Ureter (tissue), 1 donor: ENCODE data around the gene GAN. TPM values are rescaled to one million over a fixed set of nuclear protein-coding genes. Genes with fewer than 3 reads are reported as not detected.
"Not testable (repeated sequence)": the region's sequence is repeated elsewhere in the genome, so short reads cannot be mapped to it uniquely, and the experiment has no call there.

Source experiments
- DNase-seq: peaks from one replicate; pipeline ENCODE4 v3.0.0-alpha.2; 2020; ENCODE audit warnings: low spot score
- total RNA-seq: library from RNA; stranded (reverse); gene quantifications from one replicate; pipeline ENCODE4 v1.2.4, GENCODE V29; 2023
- donor health status: DM: yes; HTN: yes; CAD: no.

Gene GAN
- total RNA-seq, 1 donor from 2014 or later, result 16.9 TPM

DNA sequence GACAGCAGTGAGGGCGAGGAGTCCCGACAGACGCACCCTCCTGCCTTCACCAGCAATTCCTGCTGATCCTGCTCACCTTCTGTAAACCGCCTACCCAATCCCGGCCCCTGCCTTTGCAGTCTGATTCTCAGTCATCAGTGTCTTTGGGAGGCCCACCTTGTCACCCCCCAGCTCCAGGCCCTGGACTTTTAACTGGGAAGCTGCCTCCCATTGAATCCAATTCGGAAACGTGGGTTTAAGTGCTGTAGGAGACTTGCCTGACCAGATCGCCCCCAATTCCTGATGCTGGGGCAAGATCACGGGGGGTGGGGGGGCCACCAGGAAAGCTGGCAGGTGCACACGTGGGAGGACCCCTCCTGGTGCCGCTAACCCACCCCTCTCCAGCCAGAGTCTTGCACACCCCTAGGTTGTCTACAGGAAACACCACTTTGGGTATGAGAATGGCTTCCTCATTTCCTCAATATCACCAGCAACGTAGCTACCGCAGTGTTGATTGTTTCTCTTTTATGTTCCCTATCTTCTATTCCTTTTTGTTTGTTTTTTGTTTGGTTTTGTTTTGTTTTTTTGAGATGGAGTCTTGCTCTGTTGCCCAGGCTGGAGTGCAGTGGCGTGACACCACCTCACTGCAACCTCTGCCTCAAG is 83.2 kb downstream of the GAN start:
- DNase-seq, result no peak

DNA sequence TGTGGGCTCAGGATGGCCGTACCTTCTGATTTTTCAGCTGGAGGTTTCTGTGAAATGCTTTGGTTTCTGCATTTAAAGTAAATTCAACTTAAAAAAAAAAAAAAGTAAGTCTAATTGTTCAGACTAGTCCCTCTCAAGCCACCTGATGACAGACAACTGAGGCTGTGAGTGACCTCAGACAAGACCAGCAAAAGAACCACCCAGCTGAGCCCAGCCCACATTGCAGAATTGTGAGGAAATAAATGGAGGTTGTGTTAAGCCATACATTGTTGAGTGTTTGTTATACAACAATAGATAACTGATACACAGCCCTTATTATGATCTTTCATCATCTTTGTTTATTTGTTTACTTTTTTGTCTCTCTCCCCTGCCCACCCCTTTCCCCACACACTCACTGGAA is 85.1 kb downstream of the GAN start:
- no peak for DNase-seq

GRCh38 chr16:81401035-81401950 is 86.5 kb downstream of the GAN start:
- no peak for DNase-seq

GRCh38 chr16:81403208-81403600 is 88.4 kb downstream of the GAN start:
- DNase-seq, result no peak

- peak; percentile 90 for DNase-seq
Observed at GRCh38 chr16:81403601-81404391, 89.0 kb downstream of the GAN start.

- DNase-seq, result not testable (repeated sequence)
Observed at GRCh38 chr16:81405002-81405401, 90.2 kb downstream of the GAN start.

DNA sequence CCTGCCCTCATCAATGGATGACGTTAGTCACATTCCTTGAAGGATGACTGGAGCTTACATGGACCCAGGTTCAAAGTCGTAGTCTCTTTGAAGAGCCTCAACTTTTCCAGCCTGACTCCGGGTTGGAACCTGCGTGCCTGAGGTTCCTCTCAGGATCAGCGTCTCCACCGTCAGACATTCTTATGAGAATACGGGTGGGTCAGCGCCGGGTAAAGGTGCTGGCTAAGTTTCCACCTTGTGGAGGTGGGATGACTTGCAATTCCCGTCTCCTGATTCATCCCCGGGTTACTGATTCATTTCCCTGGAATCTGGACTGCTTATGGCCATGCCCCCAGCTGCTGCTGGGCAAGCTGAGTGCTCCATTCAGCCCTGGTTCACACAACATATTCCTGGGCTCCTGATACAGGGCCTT is 90.9 kb downstream of the GAN start:
- DNase-seq, result no peak

DNA sequence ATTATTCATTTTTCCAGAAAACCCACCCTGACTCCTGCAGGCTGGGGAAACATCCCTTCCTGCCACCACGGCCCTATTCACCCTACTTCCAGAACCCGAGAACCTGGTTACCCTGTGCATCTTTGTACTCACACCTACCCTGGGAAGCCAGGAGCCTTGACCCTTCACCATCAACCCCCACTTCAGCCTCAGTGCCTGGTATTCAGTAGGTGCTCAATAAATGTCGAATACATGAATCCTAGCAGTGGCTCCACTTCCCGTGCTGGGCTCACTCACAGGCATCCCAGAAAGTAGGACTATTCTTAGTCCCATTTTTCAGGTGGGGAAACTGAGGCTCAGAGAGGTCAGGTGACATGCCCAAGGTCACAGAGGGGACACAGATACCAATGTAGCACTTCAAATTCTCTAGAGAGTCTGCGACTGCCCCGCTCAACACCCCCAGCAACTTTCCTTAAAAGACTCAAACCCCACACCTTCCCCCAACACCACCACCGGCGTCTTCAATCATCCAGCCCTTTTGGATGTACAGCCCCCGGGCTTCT is 93.7 kb downstream of the GAN start:
- DNase-seq, result no peak

DNA sequence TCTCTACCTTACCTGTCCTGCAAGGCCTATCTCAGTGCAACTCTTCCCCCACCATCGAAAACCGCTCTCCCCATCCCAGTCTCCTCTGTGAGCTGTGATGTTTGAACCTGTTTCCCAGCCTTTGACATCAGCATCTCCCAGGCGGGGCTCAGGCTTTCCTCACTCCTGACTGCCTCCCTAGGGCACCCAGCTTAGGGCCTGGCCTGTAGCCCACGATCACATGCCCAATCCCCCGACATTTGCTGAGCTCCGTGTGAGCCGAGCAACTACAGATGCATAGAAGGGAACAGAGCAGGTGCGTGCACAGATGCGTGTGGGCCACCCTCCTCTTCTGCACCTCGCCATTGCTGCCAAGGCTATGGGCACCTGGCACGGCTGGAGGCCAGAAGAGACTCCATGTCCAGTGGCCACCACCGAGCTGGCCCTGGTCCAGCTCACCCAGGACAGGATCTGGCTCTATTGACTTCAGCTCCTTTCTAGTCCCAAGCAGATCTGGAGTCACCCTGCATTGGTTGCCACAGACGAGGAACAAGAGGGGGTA is 94.3 kb downstream of the GAN start:
- no peak for DNase-seq

DNA sequence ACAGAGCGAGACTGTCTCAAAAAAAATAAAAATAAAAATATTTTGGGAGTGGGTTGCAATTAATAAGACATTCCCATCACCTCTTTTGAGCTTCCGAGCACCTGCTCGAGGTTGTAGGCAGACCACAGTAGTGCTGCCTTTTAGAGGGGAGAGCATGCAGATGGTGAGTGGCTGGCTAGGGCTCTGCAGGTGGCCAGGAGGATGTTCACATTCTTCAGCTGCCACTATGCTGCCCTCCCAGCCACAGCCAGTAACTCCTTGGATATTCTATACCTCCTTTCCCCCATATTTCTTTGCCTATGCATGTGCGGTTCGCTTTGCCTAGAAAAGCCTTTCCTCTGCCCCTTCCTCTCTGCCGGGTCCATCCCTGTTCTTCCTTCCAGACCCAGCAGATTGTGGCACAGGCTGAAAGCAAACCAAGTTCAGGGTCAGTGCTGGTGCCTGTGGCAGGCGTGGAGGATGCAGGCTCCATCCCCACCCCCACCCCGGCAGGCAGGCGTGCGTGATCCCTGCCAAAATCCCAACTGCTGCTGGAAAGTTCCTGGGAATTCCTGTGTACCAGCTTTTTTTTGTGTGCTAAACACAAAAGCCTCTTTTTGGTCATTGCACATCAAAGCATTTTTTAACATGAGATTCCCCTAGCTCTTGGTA is 96.0 kb downstream of the GAN start:
- DNase-seq, result no peak

- no peak for DNase-seq
Observed at GRCh38 chr16:81413245-81413990, 98.7 kb downstream of the GAN start.

GRCh38 chr16:81415751-81416150 is 101.0 kb downstream of the GAN start:
- DNase-seq, result no peak

GRCh38 chr16:81416749-81417148 is 102.0 kb downstream of the GAN start:
- no peak for DNase-seq

DNA sequence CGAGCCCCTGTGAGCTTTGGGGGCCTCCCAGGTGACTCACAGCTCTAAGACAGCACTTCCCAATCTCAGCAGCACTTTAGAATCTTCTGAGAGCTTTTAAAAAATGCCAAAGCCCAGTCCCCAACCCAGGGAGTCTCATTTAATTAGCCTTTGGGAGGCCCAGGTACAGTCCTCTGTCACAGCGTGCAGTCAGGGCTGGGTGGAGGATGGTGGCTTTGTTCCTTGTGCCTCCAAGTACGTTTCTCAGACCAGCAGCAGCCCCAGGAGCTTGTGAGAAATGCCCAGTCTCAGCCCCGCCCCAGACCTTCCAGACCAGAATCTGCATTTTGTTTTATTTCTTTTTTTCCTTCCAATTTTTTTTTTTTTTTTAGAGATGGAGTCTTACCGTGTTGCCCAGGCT is 102.4 kb downstream of the GAN start:
- no peak for DNase-seq

DNA sequence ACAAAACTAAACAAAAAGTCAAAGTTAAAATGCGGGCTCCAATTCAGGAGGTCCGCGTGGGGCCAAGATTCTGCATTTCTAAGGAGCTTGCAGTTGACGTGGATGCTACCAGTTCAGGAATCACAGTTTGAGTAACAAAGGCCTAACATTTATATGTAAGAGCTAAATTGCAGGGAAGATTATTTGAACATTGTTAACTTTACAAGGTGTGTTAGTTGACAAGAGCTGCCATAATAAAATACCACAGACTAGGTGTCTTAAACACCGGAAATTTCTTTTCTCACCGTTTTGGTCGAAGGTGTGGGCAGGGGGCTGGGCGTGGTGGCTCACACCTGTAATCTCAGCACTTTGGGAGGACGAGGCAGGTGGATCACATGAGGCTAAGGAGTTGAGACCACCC is 105.0 kb downstream of the GAN start:
- DNase-seq, result no peak

DNA sequence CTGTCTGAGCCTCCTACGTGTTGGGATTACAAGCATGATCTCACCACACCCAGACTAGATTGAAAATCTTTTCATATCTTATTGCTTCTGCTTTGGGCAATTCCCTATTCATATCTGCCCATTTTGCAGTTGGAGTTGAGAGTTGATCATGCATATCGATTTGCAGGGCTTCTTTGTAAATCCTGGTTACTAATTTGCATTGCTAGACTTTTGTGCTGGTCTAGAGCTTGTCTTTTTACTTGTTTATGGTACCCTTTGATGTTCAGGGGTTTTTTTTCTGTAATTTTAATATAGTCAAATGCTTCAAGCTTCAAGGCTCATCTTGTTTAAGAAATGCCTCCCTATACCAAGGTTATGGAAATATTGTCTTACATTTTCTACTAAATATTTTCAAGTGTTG is 106.4 kb downstream of the GAN start:
- DNase-seq, result no peak

DNA sequence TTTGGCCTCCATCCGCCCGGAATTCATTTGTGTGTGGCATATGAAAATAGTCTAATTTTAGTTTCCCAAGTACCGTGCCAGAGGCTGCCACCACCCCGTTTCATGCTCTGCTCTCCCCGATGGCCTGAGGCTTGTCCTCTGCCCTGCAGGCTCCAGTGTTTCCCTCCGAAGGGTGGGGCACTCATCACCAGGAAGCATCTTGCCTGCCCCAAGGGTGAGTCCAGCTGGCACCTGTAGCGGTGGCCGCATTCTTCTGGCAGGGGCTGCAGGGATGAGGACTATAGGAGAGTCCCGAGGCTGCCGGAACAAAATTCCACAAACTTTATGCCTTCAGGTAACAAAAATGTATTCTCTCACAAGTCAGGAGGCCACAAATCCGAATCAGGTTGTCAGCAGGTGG is 106.8 kb downstream of the GAN start:
- no peak for DNase-seq

GRCh38 chr16:81422153-81422552 is 107.4 kb downstream of the GAN start:
- not testable (repeated sequence) for DNase-seq

DNA sequence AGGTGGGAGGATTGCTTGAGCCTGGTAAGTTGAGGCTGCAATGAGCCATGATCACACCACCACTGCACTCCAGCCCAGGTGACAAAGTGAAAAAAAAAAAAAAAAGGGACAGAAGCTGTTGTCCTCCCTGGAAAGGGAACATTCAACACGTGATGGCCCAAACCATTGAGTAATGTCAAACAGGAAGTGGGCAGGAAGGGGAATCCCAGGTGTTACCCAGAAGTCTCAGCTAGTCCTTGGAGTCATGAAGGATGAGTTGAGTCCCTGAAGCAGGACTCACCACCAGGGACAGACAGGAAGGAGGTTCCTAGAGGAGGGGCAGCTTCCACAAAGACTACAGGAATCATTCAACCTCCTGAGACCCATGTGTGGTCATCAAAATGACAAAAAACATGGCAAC is 110.0 kb downstream of the GAN start:
- DNase-seq, result no peak

- DNase-seq, result no peak
Observed at GRCh38 chr16:81427219-81427618, 112.5 kb downstream of the GAN start.
